ENCODE measurements around the gene MS4A18.

Gene MS4A18

GRCh38 chr11:60775420-60775961, 51.0 kb downstream of the MS4A18 start:
- TF ChIP-seq, protein P1, sequence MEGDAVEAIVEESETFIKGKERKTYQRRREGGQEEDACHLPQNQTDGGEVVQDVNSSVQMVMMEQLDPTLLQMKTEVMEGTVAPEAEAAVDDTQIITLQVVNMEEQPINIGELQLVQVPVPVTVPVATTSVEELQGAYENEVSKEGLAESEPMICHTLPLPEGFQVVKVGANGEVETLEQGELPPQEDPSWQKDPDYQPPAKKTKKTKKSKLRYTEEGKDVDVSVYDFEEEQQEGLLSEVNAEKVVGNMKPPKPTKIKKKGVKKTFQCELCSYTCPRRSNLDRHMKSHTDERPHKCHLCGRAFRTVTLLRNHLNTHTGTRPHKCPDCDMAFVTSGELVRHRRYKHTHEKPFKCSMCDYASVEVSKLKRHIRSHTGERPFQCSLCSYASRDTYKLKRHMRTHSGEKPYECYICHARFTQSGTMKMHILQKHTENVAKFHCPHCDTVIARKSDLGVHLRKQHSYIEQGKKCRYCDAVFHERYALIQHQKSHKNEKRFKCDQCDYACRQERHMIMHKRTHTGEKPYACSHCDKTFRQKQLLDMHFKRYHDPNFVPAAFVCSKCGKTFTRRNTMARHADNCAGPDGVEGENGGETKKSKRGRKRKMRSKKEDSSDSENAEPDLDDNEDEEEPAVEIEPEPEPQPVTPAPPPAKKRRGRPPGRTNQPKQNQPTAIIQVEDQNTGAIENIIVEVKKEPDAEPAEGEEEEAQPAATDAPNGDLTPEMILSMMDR (IDR thresholded peaks at IDR 0.05; ENCODE audit: poor library complexity, severe bottlenecking), result peak; percentile 87
- H3K4me3 ChIP-seq (ENCODE audit: severe bottlenecking), result no peak overlapping the region
- peak; percentile 81 for ATAC-seq (ENCODE audit: low read depth)
- no peaks in the 10 kb centered on the region for H3K4me1 ChIP-seq (ENCODE audit: insufficient read depth, poor library complexity, severe bottlenecking)
- no peak overlapping the region for H3K27ac ChIP-seq (ENCODE audit: poor library complexity, severe bottlenecking)
- H3K36me3 ChIP-seq (ENCODE audit: low read depth), result no peaks in the 10 kb centered on the region
- no peaks in the 10 kb centered on the region for H3K27me3 ChIP-seq (ENCODE audit: insufficient read depth, poor library complexity, severe bottlenecking)
- DNase-seq (ENCODE audit: low spot score), result no peak
- no peaks in the 10 kb centered on the region for H3K9me3 ChIP-seq (ENCODE audit: severe bottlenecking)

DNA sequence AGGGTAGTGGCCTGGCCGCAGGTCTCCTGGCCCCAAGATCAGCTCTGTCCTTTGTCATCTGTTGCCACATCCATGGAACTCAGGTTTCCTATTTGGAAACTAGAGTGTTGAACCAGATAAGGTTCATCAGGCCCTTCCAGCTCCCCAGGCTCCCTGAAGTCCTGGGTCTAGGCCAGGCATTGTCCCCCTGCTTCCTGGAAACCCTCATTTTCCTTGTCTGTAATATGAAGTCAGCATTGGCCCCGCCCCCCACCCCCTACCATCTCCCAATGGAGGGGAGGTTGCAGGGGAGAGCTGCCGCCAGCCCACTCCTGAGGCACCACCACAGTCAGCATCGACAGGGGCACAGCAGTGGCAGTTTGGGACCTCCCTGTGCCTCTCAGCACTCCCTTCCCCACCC, 51.6 kb downstream of the MS4A18 start:
- H3K9me3 ChIP-seq (ENCODE audit: severe bottlenecking), result no peaks in the 10 kb centered on the region
- no peaks in the 10 kb centered on the region for H3K4me1 ChIP-seq (ENCODE audit: insufficient read depth, poor library complexity, severe bottlenecking)
- ATAC-seq (ENCODE audit: low read depth), result no peak
- DNase-seq (ENCODE audit: low spot score), result no peak
- H3K36me3 ChIP-seq (ENCODE audit: low read depth), result no peaks in the 10 kb centered on the region
- no peak overlapping the region for H3K27ac ChIP-seq (ENCODE audit: poor library complexity, severe bottlenecking)
- H3K27me3 ChIP-seq (ENCODE audit: insufficient read depth, poor library complexity, severe bottlenecking), result no peaks in the 10 kb centered on the region
- H3K4me3 ChIP-seq (ENCODE audit: severe bottlenecking), result no peak overlapping the region
- TF ChIP-seq, protein P1 (IDR thresholded peaks at IDR 0.05; ENCODE audit: poor library complexity, severe bottlenecking), result no peak

DNA sequence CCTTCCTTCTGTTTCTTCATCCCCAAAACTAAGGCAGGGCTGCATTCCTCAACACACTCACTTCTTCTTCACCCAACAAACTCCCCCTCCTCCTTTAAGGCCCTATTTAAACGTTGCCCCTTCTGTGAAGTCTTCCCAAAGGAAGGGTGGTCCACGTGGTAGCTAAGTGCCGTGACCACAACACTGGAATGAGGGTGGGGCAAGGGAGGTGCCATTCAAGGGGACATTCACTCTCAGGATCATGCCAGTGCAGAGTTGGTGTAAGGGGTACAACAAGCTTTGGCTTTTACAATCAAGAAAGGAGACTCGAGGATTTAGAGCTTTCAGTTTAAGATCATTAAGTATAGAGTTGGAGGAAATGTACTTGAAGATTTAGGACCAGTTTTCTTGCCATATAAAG, 52.6 kb downstream of the MS4A18 start:
- Histone ChIP-seq H3K4me3 (ENCODE audit: severe bottlenecking) (no peak overlapping the region), H3K27me3 (ENCODE audit: insufficient read depth, poor library complexity, severe bottlenecking) (no peaks in the 10 kb centered on the region), H3K27ac (ENCODE audit: poor library complexity, severe bottlenecking) (no peak overlapping the region), H3K36me3 (ENCODE audit: low read depth) (no peaks in the 10 kb centered on the region), H3K4me1 (ENCODE audit: insufficient read depth, poor library complexity, severe bottlenecking) (no peaks in the 10 kb centered on the region), H3K9me3 (ENCODE audit: severe bottlenecking) (no peaks in the 10 kb centered on the region)
- TF ChIP-seq, protein P1 (IDR thresholded peaks at IDR 0.05; ENCODE audit: poor library complexity, severe bottlenecking), result no peak
- DNase-seq (ENCODE audit: low spot score) (no peak), ATAC-seq (ENCODE audit: low read depth) (no peak)

DNA sequence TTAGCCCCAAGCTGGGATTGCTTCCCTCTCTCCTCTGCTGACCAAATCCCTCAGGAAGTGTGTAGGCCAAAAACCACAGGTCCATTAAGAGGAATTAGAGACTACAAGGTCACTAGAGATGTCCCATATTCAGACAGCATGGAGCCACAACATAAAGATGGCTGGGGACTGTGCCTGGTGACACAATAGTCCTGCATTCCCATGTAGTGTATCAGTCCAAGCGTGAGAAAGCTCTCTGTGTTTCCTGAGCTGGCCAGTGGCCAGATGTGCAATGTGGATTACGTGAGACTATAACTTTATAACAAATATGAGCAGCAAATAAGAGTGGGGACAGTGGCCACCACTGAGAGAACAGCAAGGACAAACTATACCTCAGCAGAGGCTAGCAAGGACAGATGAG, 53.1 kb downstream of the MS4A18 start:
- no peaks in the 10 kb centered on the region for H3K9me3 ChIP-seq (ENCODE audit: severe bottlenecking)
- no peaks in the 10 kb centered on the region for H3K27me3 ChIP-seq (ENCODE audit: insufficient read depth, poor library complexity, severe bottlenecking)
- H3K36me3 ChIP-seq (ENCODE audit: low read depth), result no peaks in the 10 kb centered on the region
- TF ChIP-seq, protein P1 (IDR thresholded peaks at IDR 0.05; ENCODE audit: poor library complexity, severe bottlenecking), result no peak
- no peak for DNase-seq (ENCODE audit: low spot score)
- H3K4me3 ChIP-seq (ENCODE audit: severe bottlenecking), result no peak overlapping the region
- peak; percentile 52 for ATAC-seq (ENCODE audit: low read depth)
- H3K4me1 ChIP-seq (ENCODE audit: insufficient read depth, poor library complexity, severe bottlenecking), result no peaks in the 10 kb centered on the region
- no peak overlapping the region for H3K27ac ChIP-seq (ENCODE audit: poor library complexity, severe bottlenecking)

- Histone ChIP-seq H3K36me3 (ENCODE audit: low read depth) (no peaks in the 10 kb centered on the region), H3K4me3 (ENCODE audit: severe bottlenecking) (no peak overlapping the region), H3K27ac (ENCODE audit: poor library complexity, severe bottlenecking) (no peak overlapping the region), H3K27me3 (ENCODE audit: insufficient read depth, poor library complexity, severe bottlenecking) (no peaks in the 10 kb centered on the region), H3K9me3 (ENCODE audit: severe bottlenecking) (no peaks in the 10 kb centered on the region), H3K4me1 (ENCODE audit: insufficient read depth, poor library complexity, severe bottlenecking) (no peaks in the 10 kb centered on the region)
- TF ChIP-seq, protein P1 (IDR thresholded peaks at IDR 0.05; ENCODE audit: poor library complexity, severe bottlenecking), result no peak
- ATAC-seq (ENCODE audit: low read depth), result no peak
- no peak for DNase-seq (ENCODE audit: low spot score)
Measured at GRCh38 chr11:60780065-60780464, 55.5 kb downstream of the MS4A18 start.
